HCT116 (cell line): ENCODE data around the gene PHPT1. TPM values are rescaled to one million over a fixed set of nuclear protein-coding genes. Genes with fewer than 3 reads are reported as not detected.

Experiments used
- ATAC-seq: fragments of 200-7000 bp; cut with Tn5 transposase; 2 replicates; pipeline ENCODE4 v1.9.1; 2020; ENCODE audit warnings: mild to moderate bottlenecking, moderate library complexity
- BruUV-seq: library from RNA; stranded (reverse); fragments of 400-500 nt; replicated peaks from 2 replicates; lab custom pipeline; 2021; lab: Mats Ljungman, UMichigan
- CTCF ChIA-PET: fragments of 300-600 bp; sonication (Branson Sonifier 250); formaldehyde crosslinking; loops from one replicate; lab custom pipeline; 2021; ENCODE audit warnings: antibody characterized with exemption; lab: Charles Lee
- POLR2A ChIA-PET: fragments of 300-600, 350-600 bp; sonication (Branson Sonifier 250); formaldehyde crosslinking; loops from one replicate; lab custom pipeline; 2021; ENCODE audit warnings: antibody characterized with exemption; lab: Charles Lee
- RAD21 ChIA-PET, 2 experiments: fragments of 300-600 bp; sonication (Branson Sonifier 250); formaldehyde crosslinking; loops; one replicate each; lab custom pipeline; 2023; ENCODE audit warnings: low total read pairs in 2 of 2; ENCODE audit not compliant: uncharacterized antibody in 2 of 2, unreplicated experiment in 2 of 2, low non-redundant PET in 1 of 2; lab: Charles Lee
- DNase-seq: peaks from one replicate; pipeline ENCODE4 v3.0.0-alpha.2; 2010; ENCODE audit warnings: low read depth, low spot score
- H2AFZ ChIP-seq: fragments of 200-600 bp; shearing (Covaris generic), sonication (generic); 2 replicates; pipeline ENCODE4 v1.6.1; 2017; ENCODE audit warnings: low read depth, mixed run types, mixed read lengths, antibody characterized with exemption, low read length; ENCODE audit not compliant: poor library complexity, severe bottlenecking
- H3K27ac ChIP-seq: 2 replicates; pipeline ENCODE4 v1.5.1; 2012; ENCODE audit warnings: low read depth, low read length
- H3K27me3 ChIP-seq: fragments of 200-600 bp; sonication (generic); 2 replicates; pipeline ENCODE4 v1.6.1; 2016; ENCODE audit warnings: mixed run types, low read length, mixed read lengths; ENCODE audit not compliant: insufficient read depth
- H3K36me3 ChIP-seq, 2 experiments: fragments of 200-500 bp in 1 of 2; fragments of 200-600 bp in 1 of 2; sonication (Bioruptor generic) in 1 of 2; sonication (generic) in 1 of 2; 2 replicates each; pipeline versions ENCODE4 v1.5.1 to v1.6.1; 2014 to 2016; ENCODE audit warnings: low read length in 2 of 2, inconsistent platforms in 1 of 2, mixed read lengths in 1 of 2, mixed run types in 1 of 2; ENCODE audit not compliant: insufficient read depth in 2 of 2, control insufficient read depth in 1 of 2
- H3K4me1 ChIP-seq, 2 experiments: fragments of 200-600 bp in 1 of 2; sonication (generic) in 1 of 2; 2 replicates each; pipeline versions ENCODE4 v1.5.1 to v1.6.1; 2012 to 2017; ENCODE audit warnings: low read length in 2 of 2, inconsistent platforms in 1 of 2, mild to moderate bottlenecking in 1 of 2, mixed read lengths in 1 of 2, mixed run types in 1 of 2, moderate library complexity in 1 of 2; ENCODE audit not compliant: insufficient read depth in 2 of 2, control insufficient read depth in 1 of 2
- H3K4me2 ChIP-seq: fragments of 200-600 bp; sonication (generic); 2 replicates; pipeline ENCODE4 v1.6.1; 2017; ENCODE audit warnings: mixed run types, low read length, mixed read lengths
- H3K4me3 ChIP-seq, 2 experiments: fragments of 200-600 bp in 1 of 2; sonication (generic) in 1 of 2; replicated peaks in 1 of 2; 2 replicates each; pipeline ENCODE4 v1.5.1; 2011 to 2016; ENCODE audit warnings: low read length in 2 of 2, control low read depth in 1 of 2, low read depth in 1 of 2, mild to moderate bottlenecking in 1 of 2, mixed read lengths in 1 of 2, mixed run types in 1 of 2
- H3K79me2 ChIP-seq: fragments of 200-600 bp; sonication (generic); 2 replicates; pipeline ENCODE4 v1.6.1; 2017; ENCODE audit warnings: mild to moderate bottlenecking, mixed run types, low read length, moderate library complexity, mixed read lengths; ENCODE audit not compliant: insufficient read depth
- H3K9ac ChIP-seq: fragments of 200-600 bp; sonication (generic); 2 replicates; pipeline ENCODE4 v1.6.1; 2016; ENCODE audit warnings: low read length, mixed read lengths
- H3K9me2 ChIP-seq: fragments of 200-600 bp; sonication (generic), shearing (Covaris generic); 2 replicates; pipeline ENCODE4 v1.6.1; 2017; ENCODE audit warnings: mixed run types, mild to moderate bottlenecking, moderate library complexity; ENCODE audit not compliant: insufficient read depth
- H3K9me3 ChIP-seq, 2 experiments: fragments of 200-500 bp in 1 of 2; fragments of 200-600 bp in 1 of 2; sonication (Bioruptor generic) in 1 of 2; sonication (generic) in 1 of 2; 2 replicates each; pipeline ENCODE4 v1.6.1; 2014 to 2017; ENCODE audit warnings: low read length in 2 of 2, mixed read lengths in 2 of 2, inconsistent platforms in 1 of 2, low read depth in 1 of 2, mild to moderate bottlenecking in 1 of 2, mixed run types in 1 of 2, moderate library complexity in 1 of 2; ENCODE audit not compliant: control insufficient read depth in 1 of 2, insufficient read depth in 1 of 2
- H4K20me1 ChIP-seq: fragments of 200-600 bp; sonication (generic), shearing (Covaris generic); 2 replicates; pipeline ENCODE4 v1.6.1; 2017; ENCODE audit warnings: mixed run types, mild to moderate bottlenecking, moderate library complexity; ENCODE audit not compliant: insufficient read depth
- CBX3 ChIP-seq: IDR thresholded peaks from 2 replicates; pipeline ENCODE4 v1.6.1; 2012; ENCODE audit warnings: low read depth
- EGR1 ChIP-seq: IDR thresholded peaks from 2 replicates; pipeline ENCODE4 v1.6.1; 2012; ENCODE audit warnings: low read depth
- ELF1 ChIP-seq: IDR thresholded peaks from 2 replicates; pipeline ENCODE4 v1.6.1; 2012; ENCODE audit warnings: low read depth, borderline replicate concordance
- EZH2 ChIP-seq: fragments of 200-600 bp; sonication (generic); IDR thresholded peaks from 2 replicates; pipeline ENCODE4 v1.6.1; 2017; ENCODE audit warnings: antibody characterized with exemption, mixed run types
- EZH2phosphoT487 ChIP-seq: fragments of 200-600 bp; IDR thresholded peaks from 2 replicates; pipeline ENCODE4 v1.6.1; 2018; ENCODE audit warnings: antibody characterized with exemption, borderline replicate concordance
- FOSL1 ChIP-seq: IDR thresholded peaks from 2 replicates; pipeline ENCODE4 v1.6.1; 2012; ENCODE audit warnings: low read depth
- POLR2A ChIP-seq: IDR thresholded peaks from 2 replicates; pipeline ENCODE4 v1.7.0; 2011; ENCODE audit warnings: borderline replicate concordance; ENCODE audit not compliant: insufficient read depth, insufficient read length; ENCODE audit errors: extremely low read depth
- RAD21 ChIP-seq: IDR thresholded peaks from 2 replicates; pipeline ENCODE4 v1.6.1; 2012; ENCODE audit warnings: low read depth, mild to moderate bottlenecking
- SIN3A ChIP-seq: IDR thresholded peaks from 2 replicates; pipeline ENCODE4 v1.6.1; 2012; ENCODE audit warnings: low read depth
- SP1 ChIP-seq: IDR thresholded peaks from 2 replicates; pipeline ENCODE4 v1.6.1; 2012; ENCODE audit warnings: low read depth
- SRF ChIP-seq: IDR thresholded peaks from 2 replicates; pipeline ENCODE4 v1.6.1; 2012; ENCODE audit warnings: low read depth
- TCF7L2 ChIP-seq: IDR thresholded peaks from 2 replicates; pipeline ENCODE4 v1.7.0; 2011; ENCODE audit warnings: borderline replicate concordance, inconsistent platforms; ENCODE audit not compliant: insufficient read depth, insufficient read length; ENCODE audit errors: extremely low read depth
- YY1 ChIP-seq: IDR thresholded peaks from 2 replicates; pipeline ENCODE4 v1.6.1; 2011; ENCODE audit warnings: low read length, low read depth, moderate library complexity, mild to moderate bottlenecking; ENCODE audit not compliant: insufficient replicate concordance; ENCODE audit errors: extremely low read depth
- ZNF274 ChIP-seq: fragments of 200-500 bp; sonication (Bioruptor generic); IDR thresholded peaks from 2 replicates; pipeline ENCODE4 v1.6.1; 2014; ENCODE audit warnings: mild to moderate bottlenecking, low read depth, low read length, inconsistent platforms
- intact Hi-C: fragments of 100-400 bp; cut with micrococcal nuclease; formaldehyde crosslinking; loops from 2 replicates; pipeline ENCODE4 v1.10.0; 2022
- total RNA-seq: library from RNA; stranded (reverse); gene quantifications from one replicate; pipeline ENCODE4 v1.2.1, GENCODE V29; 2021; ENCODE audit not compliant: unreplicated experiment
- TF ChIP-seq, protein P1 (sequence below): IDR thresholded peaks from 2 replicates; pipeline ENCODE4 v1.6.1; 2012
- TF ChIP-seq, protein P2 (sequence below), 3 experiments: fragments of 200-600 bp in 1 of 3; sonication (generic) in 1 of 3; IDR thresholded peaks in 2 of 3; conservative IDR thresholded peaks in 1 of 3; 2 replicates each; pipeline ENCODE4 v1.5.1; 2012 to 2017; ENCODE audit warnings: low read depth in 2 of 3, low read length in 2 of 3, antibody characterized with exemption in 1 of 3, borderline replicate concordance in 1 of 3, control low read depth in 1 of 3, mild to moderate bottlenecking in 1 of 3, mixed read lengths in 1 of 3, mixed run types in 1 of 3, moderate library complexity in 1 of 3; ENCODE audit not compliant: insufficient read depth in 1 of 3
- TF ChIP-seq, protein P3 (sequence below): IDR thresholded peaks from 2 replicates; pipeline ENCODE4 v1.6.1; 2012

The PHPT1 gene
- total RNA-seq, 1 experiment from 2014 or later, result 148 TPM

DNA sequence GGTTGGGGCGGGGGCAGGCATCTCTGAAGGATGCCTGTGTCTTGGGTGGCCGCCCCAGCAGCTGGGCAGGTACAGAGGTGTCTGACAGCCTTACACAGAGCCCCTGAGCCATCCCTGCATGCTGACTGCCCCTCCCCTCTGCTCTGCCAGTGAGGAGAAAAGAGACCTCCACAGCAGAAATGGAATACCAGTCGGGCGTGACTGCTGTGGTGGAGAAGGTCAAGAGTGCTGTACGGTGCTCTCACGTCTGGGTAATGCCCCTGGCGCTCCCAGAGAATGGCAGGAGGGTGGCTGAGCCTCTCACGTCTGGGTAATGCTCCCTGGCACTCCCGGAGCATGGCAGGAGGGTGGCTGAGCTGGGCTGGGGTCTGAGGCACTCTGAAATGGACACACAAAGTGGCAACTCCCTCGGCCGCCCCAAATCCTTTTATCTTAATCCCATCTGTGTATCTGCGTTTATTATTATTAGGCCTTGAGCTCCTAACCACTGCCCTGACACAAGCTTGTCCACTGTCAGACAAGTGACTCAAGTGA, 43.9 kb upstream of the PHPT1 start:
- RAD21 ChIA-PET, result no interaction called here
- no TSS peak for BruUV-seq
- Histone ChIP-seq H3K4me1 (peaks cover 29 to 36% of the 10 kb centered on the region in 2 experiments), H3K9me2 (no peaks in the 10 kb centered on the region), H3K27ac (no peak overlapping the region), H3K9me3 (no peaks in the 10 kb centered on the region), H3K9ac (no peak overlapping the region), H3K36me3 (peaks cover 0 to 8% of the 10 kb centered on the region in 2 experiments; a peak in 1 of 4 replicates), H3K4me3 (no peak overlapping the region), H3K4me2 (no peak overlapping the region), H3K27me3 (no peaks in the 10 kb centered on the region), H4K20me1 (no peaks in the 10 kb centered on the region), H2AFZ (no peak overlapping the region), H3K79me2 (peaks cover 31% of the 10 kb centered on the region)
- POLR2A ChIA-PET, result no interaction called here
- TF ChIP-seq, protein P1, sequence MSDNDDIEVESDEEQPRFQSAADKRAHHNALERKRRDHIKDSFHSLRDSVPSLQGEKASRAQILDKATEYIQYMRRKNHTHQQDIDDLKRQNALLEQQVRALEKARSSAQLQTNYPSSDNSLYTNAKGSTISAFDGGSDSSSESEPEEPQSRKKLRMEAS, result no peak
- TF ChIP-seq TCF7L2, result no peak
- no peak for TF ChIP-seq RAD21
- no peak for TF ChIP-seq FOSL1
- no peak for TF ChIP-seq SIN3A
- TF ChIP-seq, protein P2, sequence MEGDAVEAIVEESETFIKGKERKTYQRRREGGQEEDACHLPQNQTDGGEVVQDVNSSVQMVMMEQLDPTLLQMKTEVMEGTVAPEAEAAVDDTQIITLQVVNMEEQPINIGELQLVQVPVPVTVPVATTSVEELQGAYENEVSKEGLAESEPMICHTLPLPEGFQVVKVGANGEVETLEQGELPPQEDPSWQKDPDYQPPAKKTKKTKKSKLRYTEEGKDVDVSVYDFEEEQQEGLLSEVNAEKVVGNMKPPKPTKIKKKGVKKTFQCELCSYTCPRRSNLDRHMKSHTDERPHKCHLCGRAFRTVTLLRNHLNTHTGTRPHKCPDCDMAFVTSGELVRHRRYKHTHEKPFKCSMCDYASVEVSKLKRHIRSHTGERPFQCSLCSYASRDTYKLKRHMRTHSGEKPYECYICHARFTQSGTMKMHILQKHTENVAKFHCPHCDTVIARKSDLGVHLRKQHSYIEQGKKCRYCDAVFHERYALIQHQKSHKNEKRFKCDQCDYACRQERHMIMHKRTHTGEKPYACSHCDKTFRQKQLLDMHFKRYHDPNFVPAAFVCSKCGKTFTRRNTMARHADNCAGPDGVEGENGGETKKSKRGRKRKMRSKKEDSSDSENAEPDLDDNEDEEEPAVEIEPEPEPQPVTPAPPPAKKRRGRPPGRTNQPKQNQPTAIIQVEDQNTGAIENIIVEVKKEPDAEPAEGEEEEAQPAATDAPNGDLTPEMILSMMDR (IDR thresholded peaks at IDR 0.05 in 2 of 3, conservative IDR thresholded peaks at IDR 0.05 in 1 of 3; ENCODE audit: borderline replicate concordance in 1 of 3, insufficient read depth in 1 of 3, low read depth in 2 of 3, low read length in 2 of 3), result no peak
- TF ChIP-seq YY1, result no peak
- no peak for TF ChIP-seq CBX3
- TF ChIP-seq ELF1, result no peak
- TF ChIP-seq EZH2, result no peak
- no peak for TF ChIP-seq EZH2phosphoT487
- TF ChIP-seq, protein P3, sequence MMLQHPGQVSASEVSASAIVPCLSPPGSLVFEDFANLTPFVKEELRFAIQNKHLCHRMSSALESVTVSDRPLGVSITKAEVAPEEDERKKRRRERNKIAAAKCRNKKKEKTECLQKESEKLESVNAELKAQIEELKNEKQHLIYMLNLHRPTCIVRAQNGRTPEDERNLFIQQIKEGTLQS, result no peak
- TF ChIP-seq POLR2A, result no peak
- no peak for TF ChIP-seq SRF
- no peak for TF ChIP-seq SP1
- no peak for TF ChIP-seq EGR1
- no peak for TF ChIP-seq ZNF274
- intact Hi-C loops, result no loop called here
- no peak for DNase-seq
- CTCF ChIA-PET, result no interaction called here
- no peak for ATAC-seq
